ENCODE measurements around the gene KRTAP1-4.

DNA sequence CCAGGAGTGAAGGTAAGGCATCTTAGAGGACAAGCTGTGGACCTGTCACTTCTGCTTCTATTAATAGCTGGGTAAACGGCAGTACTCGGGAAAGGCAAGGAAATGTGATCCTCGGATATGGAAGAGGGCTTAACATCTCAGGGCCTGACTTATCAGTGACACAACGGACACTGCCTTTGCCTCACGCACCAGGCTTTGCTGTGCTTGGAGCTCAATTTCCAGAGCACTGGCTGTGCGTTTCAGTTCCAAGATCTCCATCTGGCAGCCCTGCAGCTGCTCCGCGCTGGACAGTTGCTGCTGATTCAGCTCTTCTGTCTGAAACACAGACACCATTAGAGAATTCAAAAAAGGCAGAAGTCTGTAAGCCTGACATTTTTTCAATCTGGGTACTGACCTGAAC lies 49.4 kb downstream of the KRTAP1-4 start:
- TF ChIP-seq, protein P1, sequence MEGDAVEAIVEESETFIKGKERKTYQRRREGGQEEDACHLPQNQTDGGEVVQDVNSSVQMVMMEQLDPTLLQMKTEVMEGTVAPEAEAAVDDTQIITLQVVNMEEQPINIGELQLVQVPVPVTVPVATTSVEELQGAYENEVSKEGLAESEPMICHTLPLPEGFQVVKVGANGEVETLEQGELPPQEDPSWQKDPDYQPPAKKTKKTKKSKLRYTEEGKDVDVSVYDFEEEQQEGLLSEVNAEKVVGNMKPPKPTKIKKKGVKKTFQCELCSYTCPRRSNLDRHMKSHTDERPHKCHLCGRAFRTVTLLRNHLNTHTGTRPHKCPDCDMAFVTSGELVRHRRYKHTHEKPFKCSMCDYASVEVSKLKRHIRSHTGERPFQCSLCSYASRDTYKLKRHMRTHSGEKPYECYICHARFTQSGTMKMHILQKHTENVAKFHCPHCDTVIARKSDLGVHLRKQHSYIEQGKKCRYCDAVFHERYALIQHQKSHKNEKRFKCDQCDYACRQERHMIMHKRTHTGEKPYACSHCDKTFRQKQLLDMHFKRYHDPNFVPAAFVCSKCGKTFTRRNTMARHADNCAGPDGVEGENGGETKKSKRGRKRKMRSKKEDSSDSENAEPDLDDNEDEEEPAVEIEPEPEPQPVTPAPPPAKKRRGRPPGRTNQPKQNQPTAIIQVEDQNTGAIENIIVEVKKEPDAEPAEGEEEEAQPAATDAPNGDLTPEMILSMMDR (IDR thresholded peaks at IDR 0.05) = no peak
- no peak for TF ChIP-seq POLR2A (IDR thresholded peaks at IDR 0.05)
- TF ChIP-seq POLR2AphosphoS5 (IDR thresholded peaks at IDR 0.05) = no peak
- no peak for TF ChIP-seq EP300 (IDR thresholded peaks at IDR 0.05)

All from stomach (tissue), 4 donors.